ENCODE measurements around the gene KNL1.

DNA sequence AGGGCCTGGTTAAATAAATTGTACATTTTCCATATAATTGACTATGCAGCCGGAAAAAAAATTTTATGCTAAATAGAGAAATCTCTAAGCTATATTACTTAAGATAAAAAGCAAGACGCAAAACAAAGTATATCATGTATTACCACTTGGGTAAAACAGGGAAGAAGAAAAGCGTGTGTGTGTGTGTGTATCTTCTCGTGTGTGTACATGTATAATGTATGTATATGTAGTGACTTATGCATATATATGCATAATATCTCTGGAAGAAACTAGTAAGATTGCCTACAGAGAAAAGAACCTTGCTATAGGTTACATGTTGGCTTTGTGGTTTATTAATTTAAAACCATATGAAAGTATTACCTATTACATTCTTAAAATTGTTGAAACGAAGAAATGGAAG, 19.0 kb downstream of the KNL1 start:
- TF ChIP-seq, protein P1, sequence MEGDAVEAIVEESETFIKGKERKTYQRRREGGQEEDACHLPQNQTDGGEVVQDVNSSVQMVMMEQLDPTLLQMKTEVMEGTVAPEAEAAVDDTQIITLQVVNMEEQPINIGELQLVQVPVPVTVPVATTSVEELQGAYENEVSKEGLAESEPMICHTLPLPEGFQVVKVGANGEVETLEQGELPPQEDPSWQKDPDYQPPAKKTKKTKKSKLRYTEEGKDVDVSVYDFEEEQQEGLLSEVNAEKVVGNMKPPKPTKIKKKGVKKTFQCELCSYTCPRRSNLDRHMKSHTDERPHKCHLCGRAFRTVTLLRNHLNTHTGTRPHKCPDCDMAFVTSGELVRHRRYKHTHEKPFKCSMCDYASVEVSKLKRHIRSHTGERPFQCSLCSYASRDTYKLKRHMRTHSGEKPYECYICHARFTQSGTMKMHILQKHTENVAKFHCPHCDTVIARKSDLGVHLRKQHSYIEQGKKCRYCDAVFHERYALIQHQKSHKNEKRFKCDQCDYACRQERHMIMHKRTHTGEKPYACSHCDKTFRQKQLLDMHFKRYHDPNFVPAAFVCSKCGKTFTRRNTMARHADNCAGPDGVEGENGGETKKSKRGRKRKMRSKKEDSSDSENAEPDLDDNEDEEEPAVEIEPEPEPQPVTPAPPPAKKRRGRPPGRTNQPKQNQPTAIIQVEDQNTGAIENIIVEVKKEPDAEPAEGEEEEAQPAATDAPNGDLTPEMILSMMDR (IDR thresholded peaks at IDR 0.05), result no peak
- TF ChIP-seq POLR2A (IDR thresholded peaks at IDR 0.05), result no peak
